NCI-H2227 treated with DMSO at 0.1 percent for 48 hours (cell line): ENCODE measurements around the gene MYPN.
"Not testable (repeated sequence)": the region's sequence is repeated elsewhere in the genome, so short reads cannot be mapped to it uniquely, and the experiment has no call there.

Experiments
- DNase-seq: peaks from one replicate; lab custom pipeline; 2025; lab: John Stamatoyannopoulos, UW

The MYPN gene

DNA sequence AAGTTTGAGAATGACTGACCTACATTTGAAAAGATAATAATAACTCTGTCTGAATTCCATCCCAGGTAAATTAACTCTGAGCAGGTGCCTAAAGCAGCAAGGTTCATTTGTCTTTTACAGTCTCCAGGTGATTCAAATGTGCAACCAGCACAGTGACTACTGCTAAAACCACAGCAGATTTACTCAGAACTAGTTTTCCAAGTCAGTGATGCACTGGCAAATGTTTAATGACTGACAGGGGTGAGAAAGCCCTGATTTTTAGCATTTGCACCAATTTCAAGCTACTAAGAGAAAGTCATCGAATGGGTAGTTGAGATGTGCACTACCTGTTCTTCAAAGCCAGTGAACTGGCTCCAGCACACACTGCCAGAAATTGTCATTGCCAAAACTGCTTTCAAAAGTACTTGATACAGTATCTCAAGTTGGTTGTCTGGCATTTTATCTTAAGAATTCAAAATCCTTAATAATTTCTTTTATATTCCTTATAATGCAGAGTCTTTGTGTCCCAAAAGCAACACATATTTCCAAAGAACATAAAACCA, 62.3 kb downstream of the MYPN start:
- no peak for DNase-seq

DNA sequence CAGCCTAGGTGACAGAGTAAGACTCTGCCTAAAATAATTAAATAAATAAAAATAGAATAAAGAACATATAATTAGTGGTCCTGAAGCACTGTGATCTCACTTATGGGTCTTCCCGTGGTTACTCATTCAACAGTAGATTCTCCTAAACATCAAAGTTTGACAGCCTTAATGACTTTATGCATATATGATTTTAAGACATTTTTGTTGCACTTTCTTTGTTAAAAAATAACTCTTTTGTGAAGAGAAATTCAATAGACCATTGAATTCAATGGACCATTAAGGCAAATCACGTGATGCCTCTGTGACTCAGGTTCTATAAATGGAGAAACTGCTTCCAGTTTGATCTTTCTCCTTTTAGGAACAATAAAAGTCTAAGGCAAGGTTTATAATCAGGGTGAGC, 63.0 kb downstream of the MYPN start:
- DNase-seq: no peak

DNA sequence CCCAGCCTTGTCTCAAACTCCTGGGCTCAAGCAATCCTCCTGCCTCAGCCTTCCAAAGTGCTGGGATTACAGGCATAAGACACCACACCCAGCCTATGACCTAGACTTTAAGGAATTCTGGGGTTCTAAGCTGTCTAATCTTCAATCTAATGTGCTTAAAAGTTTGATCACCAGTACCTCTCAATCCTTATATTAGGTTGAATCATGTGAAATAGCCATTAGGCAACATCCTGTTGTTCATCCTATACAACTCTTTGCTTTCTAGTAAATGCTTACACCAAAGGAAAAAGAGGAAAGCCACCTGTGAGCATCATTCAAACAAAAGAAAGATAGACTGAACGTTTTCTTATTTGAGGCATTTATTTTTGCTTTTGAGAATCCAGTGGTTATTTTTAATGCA, 66.7 kb downstream of the MYPN start:
- DNase-seq: no peak

DNA sequence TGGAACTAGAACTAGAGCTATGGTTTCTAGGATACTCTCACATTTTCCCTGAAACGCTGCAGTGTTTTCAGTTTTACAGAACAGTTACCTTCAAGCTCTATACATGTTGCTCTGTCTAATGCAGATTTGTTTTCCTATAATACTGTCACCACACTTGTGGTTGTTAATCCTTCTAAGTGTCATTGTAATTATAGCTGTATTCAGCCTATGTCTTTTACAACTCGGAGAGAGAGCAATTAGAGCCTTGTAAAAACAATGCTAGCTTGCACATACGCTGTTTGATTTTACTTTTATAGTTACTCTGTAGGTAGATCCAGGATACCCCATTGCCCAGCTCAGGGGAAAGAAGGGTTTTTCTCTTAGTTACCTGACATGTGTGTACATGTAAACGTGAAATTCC, 67.5 kb downstream of the MYPN start:
- DNase-seq: no peak

DNA sequence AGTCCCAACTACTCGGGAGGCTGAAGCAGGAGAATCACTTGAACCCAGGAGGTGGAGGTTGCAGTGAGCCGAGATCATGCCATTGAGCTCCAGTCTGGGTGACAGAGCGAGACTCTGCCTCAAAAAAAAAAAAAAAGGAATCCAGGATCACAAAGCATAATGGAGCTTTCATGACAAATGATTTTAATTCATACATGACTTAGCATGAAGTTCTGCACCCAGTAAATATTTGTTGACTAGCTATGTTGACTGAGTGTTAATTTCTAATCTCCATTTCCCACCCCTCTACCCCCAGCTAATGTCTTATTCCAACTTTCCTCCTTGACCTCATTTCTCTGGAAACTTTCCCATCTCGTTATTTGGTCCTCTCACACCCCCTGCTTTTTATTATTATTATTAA, 69.3 kb downstream of the MYPN start:
- DNase-seq: no peak

DNA sequence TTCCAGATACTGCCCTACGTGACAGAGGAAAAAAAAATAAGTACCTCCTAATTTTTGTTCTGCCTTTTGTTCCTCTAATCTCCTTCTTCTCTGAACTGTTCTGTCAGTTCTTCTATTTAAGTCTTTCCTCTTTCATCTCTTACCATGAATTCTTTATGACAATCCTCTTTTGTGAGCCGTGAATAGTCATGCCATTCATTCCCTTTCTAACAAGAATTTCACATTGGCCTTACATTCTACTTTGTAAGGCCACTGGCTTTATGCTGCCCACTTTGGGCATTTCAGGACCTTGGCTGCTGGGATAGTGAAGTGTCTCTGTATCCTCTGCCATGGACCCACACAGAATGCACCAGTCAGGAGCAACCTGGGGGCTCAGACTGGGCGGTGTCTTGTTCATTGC, 69.7 kb downstream of the MYPN start:
- no peak for DNase-seq

DNA sequence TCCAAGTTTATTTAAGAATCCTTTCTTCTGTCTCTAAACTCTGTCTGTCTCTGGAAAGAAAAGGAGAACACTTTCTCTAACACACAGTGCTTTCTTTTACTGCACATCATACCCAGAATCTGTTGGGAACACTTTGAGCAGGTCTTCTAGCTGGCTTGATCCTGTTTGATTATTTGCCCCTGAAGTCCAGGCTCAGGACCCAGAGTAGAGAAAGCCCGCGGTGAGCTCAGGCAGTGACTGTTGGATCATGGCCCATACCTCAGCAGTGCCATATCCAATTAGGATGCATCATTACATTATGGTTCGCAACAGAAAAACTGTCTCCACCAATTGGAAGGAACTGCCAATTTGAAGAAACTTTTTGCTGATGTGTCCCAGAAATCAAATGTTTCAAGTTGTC, 71.2 kb downstream of the MYPN start:
- DNase-seq: no peak

DNA sequence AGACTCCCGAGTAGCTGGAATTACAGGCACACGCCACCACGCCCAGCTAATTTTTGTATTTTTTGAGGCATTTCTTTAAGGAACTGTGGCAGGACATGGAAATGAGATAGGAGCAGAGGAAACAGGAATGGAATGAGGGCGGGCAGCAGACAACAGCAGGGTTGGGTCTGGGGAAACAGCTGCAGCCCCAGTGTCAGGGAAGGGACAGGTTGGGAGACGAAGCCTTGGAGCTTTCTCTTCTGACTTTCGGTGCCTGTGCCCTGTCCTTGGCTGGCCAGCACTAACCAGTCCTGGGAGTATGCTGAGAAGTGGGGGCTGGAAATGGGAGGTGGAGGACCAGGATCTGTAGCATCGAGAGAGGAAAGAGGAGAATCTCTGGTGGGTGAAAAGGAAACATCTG, 75.3 kb downstream of the MYPN start:
- no peak for DNase-seq

DNA sequence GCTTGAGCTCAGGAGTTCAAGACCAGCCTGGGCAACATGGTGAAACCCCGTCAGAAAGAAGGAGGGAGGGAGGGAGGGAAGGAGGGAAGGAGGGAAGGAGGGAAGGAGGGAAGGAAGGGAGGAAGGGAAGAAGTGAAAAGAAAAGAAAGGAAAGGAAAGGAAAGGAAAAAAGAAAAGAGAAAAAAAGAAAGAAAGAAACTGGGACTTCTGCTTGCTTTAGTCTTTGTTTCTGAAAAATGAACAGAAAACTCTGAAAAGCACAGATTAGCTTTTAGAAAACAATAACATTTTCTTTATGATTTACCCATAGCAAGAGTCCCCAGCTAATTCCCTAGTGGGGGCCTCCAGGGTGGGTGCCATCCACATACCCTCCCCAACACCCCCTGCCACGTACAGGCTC, 75.8 kb downstream of the MYPN start:
- DNase-seq: no peak

DNA sequence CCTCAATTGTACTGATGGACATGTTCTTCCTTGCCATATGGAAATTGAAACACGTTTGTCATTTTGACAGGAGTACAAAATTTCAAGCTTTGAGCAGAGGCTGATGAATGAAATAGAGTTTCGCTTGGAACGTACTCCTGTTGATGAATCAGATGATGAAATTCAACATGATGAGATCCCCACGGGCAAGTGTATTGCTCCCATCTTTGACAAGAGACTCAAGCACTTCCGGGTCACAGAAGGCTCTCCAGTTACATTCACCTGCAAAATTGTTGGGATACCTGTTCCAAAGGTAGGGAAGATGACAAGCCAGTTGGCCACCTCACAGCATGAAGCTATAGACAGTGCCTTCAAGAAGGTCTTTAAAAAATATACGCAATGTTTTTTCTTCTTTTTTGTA, 79.5 kb downstream of the MYPN start:
- DNase-seq: no peak

DNA sequence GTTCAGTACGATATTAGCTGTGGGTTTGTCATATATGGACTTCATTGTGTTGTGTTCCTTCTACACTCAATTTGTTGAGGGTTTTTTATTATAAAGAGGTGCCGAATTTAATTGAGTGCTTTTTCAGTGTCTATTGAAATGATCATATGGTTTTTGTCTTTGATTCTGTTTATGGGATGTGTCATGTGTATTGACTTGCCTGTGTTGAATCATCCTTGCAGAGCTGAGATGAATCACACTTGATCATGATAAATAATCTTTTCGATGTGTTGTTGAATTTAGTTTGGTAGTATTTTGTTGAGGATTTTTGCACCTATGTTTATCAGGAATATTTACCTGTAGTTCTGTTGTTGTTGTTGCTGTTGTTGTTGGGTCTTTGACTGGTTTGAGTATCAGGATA, 82.8 kb downstream of the MYPN start:
- DNase-seq: no peak

DNA sequence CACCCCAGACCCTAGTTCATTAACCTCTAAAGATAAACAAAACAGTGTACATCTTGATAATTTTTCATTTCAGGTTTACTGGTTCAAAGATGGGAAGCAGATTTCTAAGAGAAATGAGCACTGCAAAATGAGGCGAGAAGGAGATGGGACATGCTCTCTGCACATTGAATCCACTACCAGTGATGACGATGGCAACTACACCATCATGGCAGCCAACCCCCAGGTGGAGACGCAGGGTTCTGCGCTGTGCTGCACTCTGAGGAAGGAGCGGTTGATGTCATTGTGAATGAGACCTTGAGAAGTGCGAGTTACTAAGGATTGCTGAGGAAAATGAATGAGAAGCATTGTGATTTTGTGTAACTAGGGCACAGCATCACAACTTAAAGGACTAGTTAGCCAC, 85.0 kb downstream of the MYPN start:
- DNase-seq: no peak

DNA sequence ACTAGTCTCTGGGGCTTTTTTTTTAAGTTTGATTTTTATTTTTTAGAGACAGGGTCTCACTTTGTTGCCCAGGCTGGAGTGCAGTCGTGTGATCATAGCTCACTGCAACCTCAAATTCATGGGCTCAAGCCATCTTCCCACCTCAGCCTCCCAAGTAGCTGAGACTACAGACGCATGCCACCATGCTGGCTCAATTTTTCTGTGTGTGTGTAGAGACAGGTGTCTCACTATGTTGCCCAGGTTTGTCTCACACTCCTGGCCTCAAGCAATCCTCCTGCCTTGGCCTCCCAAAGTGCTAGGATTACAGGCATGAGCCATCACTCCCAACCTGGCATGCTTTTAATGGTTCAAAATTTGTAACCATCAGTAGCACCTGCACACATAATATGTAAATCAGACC, 86.5 kb downstream of the MYPN start:
- DNase-seq: not testable (repeated sequence)

DNA sequence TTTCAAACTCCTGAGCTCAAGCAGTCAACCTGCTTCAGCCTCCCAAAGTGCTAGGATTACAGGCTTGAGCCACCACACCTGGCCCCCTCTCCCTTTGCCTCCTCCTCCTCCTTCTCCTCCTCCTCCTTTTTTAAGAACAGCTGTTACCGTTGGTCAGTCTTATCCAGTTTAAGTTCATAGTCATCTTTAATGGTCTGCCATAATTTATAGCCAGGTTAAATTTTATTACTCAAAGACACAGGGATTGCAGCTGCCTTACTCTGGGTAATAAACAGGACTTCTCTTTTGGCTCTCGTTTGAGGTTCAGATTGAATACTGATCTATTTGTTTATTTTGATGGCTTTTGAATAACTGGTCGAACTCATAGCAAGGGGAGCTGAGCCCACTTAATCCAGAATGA, 87.4 kb downstream of the MYPN start:
- no peak for DNase-seq

DNA sequence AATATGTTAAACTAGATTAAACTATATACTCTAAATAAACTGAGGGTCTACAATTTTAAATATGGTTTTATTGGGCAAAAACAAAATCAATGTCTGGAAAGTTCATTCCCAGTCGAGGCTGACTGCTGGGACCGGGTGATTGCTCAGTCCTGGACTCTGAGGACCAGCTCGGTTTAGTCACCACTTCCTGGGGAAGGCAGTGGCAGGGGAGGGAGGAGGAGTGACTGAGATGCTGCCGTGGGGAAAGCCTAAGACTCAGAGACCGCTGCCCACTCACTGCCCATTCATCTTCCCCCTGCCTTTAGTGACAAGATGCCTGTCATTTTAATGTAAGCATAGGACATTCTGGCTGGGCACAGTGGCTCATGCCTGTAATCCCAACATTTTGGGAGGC, 93.7 kb downstream of the MYPN start:
- no peak for DNase-seq

DNA sequence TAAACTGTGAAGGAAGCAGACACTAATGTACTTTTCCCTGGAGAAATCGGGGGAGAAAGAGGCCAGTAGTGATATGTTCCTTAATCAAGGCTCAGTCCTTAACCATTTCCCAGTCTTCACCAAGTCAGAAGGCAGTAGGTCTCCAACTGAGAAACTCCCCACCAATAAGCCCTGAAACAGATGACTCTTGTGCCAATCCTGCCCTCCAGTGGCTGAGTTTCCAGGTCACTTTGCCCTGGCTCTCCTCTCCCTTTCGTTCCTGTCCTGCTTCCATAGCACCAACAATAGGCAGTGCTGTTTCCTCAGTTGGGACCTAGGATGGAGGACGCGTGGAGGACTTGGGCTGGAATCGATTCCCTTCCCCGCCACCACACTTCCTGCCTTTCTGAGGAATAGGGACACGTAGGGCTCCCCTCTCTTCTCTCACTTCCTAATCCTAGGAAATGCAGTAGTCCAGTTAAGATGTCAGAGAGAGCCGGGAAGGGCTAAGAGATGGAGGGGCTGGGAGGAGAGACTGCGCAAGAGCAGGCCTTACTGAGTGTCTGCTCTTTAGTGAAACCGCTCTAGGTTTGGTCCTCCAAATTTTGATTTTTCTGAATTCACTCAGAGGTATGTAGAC, 99.2 kb downstream of the MYPN start:
- peak; percentile 23 for DNase-seq

DNA sequence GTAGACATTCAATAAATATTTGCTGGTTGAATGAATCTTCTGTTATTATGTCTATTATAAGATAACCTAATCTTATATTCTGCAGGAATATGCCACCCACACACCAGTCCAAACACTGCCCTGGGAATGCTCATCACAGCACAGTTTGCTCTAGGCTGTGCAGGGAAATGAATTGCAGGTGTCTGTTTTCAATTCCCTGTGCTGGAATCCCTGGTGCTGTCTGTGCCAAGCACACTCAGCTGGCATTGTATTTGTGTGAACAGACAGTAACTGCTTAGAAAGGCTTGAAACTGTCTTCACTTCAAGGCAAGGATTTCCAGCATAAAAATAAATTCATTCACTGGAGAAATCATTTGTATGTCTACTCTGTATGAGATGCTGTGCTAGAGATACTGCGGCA, 102.4 kb downstream of the MYPN start:
- DNase-seq: no peak

DNA sequence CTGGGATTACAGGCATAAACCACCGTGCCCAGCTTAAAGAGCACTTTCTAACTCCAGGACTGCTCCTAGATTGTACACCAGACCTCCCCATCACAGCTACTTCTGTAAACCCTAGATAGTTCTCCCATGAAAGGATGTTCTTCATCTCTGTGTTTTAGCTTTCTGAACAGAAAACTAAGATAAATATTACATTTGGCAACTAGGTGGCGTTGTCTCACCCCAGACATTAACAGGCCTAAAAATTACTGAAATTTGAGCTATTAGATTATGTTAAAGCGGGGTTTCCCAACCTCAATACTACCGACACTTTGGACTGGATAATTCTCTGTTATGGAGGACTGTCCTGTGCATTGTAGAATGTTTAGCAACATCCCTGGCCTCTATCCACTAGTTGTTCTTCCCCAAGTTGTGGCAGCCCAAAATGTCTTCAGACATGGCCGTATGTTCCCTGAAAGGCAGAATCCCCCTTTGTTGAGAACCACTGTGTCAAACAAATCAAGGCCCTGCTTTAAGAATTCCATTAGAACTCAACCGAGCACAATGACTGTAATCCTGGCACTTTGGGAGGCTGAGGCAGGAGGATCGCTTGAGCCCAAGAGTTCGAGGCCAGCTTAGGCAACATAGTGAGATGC, 103.5 kb downstream of the MYPN start:
- no peak for DNase-seq

DNA sequence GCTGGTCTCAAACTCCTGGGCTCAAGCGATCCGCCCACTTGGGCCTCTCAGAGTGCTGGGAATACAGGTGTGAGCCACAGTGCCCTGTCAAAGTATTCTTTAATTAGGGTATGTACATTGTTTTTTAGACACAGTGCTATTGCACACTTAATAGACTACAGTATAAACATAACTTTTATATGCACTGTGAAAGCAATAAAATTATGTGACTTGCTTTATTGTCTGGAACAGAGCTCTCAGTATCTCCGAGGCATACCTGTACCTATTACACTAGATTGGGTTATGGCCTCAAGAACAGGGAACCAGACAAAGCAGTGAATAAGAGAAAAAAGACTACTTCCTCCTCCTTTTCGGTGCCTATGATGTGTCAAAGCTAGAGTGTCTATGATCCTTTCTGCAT, 109.5 kb downstream of the MYPN start:
- DNase-seq: no peak

DNA sequence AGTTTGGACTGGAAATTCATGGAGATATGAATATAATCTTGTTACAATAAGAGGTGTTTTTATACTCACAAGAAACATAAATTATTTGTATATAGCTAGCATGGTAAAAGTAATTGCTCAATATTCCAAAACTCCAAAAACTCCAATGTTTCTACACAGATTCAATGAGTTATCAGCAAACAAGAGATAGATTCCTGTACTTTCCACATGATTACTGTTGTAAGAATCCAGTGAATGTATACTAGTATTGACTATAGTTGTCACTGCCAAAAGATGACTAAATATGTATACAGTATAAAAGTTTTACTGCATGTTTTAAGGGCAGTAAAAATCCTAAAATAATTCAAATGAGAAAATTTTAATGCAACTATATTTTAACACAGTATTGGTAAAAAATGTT, 111.9 kb downstream of the MYPN start:
- no peak for DNase-seq

DNA sequence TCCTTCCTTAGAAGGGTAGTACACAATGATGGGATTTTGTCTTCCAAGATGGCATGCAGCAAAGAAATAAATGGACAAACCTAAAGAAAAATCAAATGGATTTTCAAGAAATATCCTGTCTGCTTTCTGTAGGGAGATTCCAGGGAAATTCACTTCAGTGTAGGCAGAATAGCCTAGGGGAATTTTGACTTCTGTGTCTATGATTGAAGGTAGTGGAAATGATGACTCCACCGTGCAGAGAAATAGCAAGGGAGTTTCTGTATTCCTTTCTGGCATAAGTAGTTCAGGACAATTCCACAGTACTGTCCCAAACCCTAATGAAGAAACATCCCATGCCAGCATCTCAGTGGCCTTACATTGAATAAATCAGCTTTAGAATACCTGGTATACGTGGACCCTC, 113.1 kb downstream of the MYPN start:
- no peak for DNase-seq

DNA sequence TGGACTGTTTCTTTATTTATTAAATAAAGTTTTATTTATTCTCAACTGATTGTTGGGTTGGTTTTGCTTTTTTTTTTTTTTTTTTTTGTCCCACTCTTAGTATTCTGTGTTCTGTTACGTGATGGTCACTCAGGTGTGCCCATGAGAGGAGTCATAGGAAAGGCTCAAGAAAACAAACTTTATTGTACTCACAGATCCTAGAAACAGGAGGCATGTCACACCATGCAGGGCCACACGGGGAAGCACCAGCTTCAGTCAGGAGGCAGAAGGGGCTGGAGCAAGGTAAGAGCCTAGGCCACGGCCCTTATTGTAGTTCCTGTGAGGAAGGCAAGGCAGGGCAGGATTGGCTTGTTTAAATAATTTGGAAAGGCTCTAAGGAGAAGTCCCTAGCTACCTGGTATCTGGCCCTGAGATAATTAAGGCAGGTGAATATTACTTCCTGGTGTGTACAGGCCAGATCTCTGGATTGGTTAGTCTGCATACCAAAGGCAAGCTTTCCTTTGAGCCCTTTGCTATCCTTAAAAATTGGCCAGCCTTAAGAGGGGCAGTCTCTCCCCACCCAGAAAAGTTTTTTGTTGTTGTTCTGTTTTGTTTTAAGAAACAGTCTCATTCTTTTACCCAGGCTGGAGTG, 114.4 kb downstream of the MYPN start:
- no peak for DNase-seq

DNA sequence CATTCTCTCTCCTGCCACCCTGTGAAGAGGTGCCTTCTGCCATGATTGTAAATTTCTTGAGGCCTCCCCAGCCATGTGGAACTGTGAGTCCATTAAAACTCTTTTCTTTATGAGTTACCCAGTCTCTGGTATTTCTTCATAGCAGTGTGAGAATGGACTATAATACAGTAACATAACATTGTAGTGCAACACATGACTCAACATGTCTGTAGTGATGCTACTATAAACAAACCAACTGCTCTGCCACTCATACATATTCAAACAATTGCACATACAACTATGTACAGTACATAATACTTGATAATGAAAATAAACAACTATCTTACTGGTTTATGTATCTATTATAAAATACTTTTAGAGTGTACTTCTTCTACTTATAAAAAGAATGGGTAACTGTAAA, 115.5 kb downstream of the MYPN start:
- no peak for DNase-seq

DNA sequence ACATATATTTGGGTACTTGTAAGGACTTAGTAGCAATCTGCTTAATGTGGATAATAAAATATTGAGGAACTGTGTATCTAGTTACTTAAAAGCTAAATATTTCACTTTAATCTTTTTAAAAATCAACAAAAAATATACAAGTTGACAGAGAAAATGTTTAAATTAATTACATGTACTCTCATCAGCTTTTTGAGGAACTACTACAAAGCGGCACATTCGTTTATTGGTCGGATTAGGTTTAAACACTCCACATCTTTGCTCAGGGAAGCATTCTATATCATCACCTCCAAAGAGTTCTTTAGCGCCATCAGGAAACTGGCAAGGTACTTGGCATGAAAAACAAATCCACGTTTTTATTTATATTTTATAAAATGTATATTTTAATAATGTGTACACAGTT, 121.0 kb downstream of the MYPN start:
- no peak for DNase-seq
